SHP77 (cell line): ENCODE measurements around the gene STK32C.
"Not testable (repeated sequence)": the region's sequence is repeated elsewhere in the genome, so short reads cannot be mapped to it uniquely, and the experiment has no call there.

Experiments
- DNase-seq, 2 experiments: peaks; one replicate each; lab custom pipeline; 2025; lab: John Stamatoyannopoulos, UW

The STK32C gene

GRCh38 chr10:132267916-132268315, 39.8 kb downstream of the STK32C start:
- not testable (repeated sequence) for DNase-seq

GRCh38 chr10:132266594-132267161, 41.1 kb downstream of the STK32C start:
- DNase-seq: no peak

GRCh38 chr10:132265890-132266496, 41.8 kb downstream of the STK32C start:
- DNase-seq: no peak

- DNase-seq: no peak
These were observed 42.5 kb downstream of the STK32C start for GRCh38 chr10:132264966-132265889.

- no peak for DNase-seq
These were observed 43.3 kb downstream of the STK32C start for GRCh38 chr10:132264306-132264950.

- no peak for DNase-seq
These were observed 43.9 kb downstream of the STK32C start for GRCh38 chr10:132263866-132264265.

- no peak for DNase-seq
These were observed 47.9 kb downstream of the STK32C start for GRCh38 chr10:132259702-132260482.

- DNase-seq: no peak
These were observed 49.3 kb downstream of the STK32C start for GRCh38 chr10:132258423-132258822.

GRCh38 chr10:132257907-132258306, 49.8 kb downstream of the STK32C start:
- no peak for DNase-seq

- no peak for DNase-seq
These were observed 50.5 kb downstream of the STK32C start for GRCh38 chr10:132257271-132257670.

GRCh38 chr10:132256866-132257265, 50.9 kb downstream of the STK32C start:
- no peak for DNase-seq

GRCh38 chr10:132255489-132256344, 52.0 kb downstream of the STK32C start:
- no peak for DNase-seq

- no peak for DNase-seq
These were observed 52.9 kb downstream of the STK32C start for GRCh38 chr10:132254841-132255240.

- no peak for DNase-seq
These were observed 54.6 kb downstream of the STK32C start for GRCh38 chr10:132253092-132253687.

GRCh38 chr10:132252412-132252811, 55.3 kb downstream of the STK32C start:
- DNase-seq: no peak

GRCh38 chr10:132251928-132252327, 55.8 kb downstream of the STK32C start:
- no peak for DNase-seq

- no peak for DNase-seq
These were observed 57.0 kb downstream of the STK32C start for GRCh38 chr10:132250481-132251475.

GRCh38 chr10:132249824-132250375, 57.9 kb downstream of the STK32C start:
- DNase-seq: no peak
